CD4-positive, alpha-beta T cell treated with Interleukin-6 for 4 hours (primary cell): ENCODE data around the gene WDR70.

Experiments used
- DNase-seq: peaks from one replicate; pipeline ENCODE4 v3.0.0-alpha.2; 2020; ENCODE audit warnings: mixed read lengths

WDR70 gene

DNA sequence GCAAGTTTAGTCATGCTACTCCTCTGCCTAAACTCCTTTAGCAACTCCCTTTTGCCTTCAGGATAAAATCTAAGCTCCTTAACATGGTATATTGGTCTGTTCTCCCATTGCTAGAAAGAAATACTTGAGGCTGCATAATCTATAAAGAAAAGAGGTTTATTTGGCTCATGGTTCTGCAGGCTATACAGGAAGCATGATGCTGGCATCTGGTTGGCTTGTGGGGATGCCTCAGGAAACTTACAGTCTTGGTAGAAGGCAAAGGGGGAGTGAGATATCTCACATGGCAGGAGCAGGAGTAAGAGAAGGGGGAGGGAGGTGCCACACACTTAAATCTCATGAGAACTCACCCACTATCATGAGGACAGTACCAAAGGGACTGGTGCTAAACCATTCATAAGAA lies 315.7 kb downstream of the WDR70 start:
- DNase-seq: no peak

DNA sequence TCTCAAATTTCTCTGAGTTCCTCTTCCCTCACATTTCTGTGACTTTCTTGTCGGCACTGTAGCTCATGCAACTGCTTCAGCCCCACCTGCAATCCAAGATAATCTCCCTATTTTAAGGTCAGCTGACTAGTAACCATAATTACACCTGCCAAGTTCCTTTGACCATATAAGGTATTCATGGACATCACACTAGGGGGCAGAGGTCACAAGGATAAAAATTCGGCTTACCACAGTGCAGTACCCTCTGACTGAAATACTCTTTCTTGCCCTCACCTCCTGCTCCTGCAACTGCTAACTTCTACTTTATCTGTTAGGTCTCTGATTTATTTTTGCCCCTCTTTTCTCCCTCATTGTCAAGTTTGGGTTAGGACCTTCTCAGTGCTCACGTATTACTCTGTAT lies 316.5 kb downstream of the WDR70 start:
- DNase-seq: no peak

GRCh38 chr5:37696190-37697021 lies 317.3 kb downstream of the WDR70 start:
- DNase-seq: no peak

GRCh38 chr5:37701868-37702267 lies 322.8 kb downstream of the WDR70 start:
- DNase-seq: no peak

GRCh38 chr5:37703841-37704241 lies 324.7 kb downstream of the WDR70 start:
- no peak for DNase-seq

GRCh38 chr5:37704406-37704805 lies 325.3 kb downstream of the WDR70 start:
- no peak for DNase-seq

- no peak for DNase-seq
These were observed 329.9 kb downstream of the WDR70 start for GRCh38 chr5:37709020-37709419.

DNA sequence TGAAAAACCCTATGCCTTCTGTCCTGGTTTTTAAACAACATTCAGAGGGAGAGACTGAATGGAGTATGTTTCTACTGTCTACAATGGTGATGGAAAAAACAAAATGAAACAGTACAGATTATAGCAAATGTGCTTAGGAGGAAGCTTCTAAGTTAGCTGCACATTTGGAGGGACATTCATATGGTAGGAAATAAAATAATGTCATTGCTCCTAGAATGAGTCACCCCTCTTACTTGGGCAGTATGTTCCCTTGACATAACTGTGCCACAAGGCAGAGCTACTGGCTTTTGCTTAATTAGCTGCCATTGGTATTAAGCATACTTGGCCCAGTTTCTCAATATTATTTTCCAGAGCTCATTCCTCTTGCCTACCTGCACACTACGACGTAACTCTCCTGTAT lies 331.8 kb downstream of the WDR70 start:
- DNase-seq: no peak

DNA sequence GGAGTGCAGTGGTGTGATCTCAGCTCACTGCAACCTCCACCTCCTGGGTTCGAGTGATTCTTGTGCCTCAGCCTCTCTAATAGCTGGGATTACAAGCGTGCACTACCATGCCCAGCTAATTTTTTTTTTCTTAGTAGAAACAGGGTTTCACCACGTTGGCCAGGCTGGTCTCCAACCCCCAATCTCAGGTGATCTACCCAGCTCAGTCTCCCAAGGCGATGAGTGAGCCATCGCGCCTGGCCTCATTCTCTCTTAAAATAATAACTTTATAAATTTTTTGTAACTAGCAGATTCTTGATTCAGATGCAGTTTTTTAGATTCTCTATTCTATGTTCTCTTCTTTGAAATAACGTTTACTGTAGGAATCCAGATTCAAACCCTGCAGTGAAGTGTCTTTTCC lies 333.6 kb downstream of the WDR70 start:
- DNase-seq: no peak

GRCh38 chr5:37714756-37715155 lies 335.6 kb downstream of the WDR70 start:
- DNase-seq: no peak

GRCh38 chr5:37715361-37715760 lies 336.2 kb downstream of the WDR70 start:
- no peak for DNase-seq

- no peak for DNase-seq
These were observed 336.9 kb downstream of the WDR70 start for GRCh38 chr5:37715992-37716391.

GRCh38 chr5:37716405-37716804 lies 337.3 kb downstream of the WDR70 start:
- DNase-seq: no peak

- DNase-seq: no peak
These were observed 338.1 kb downstream of the WDR70 start for GRCh38 chr5:37717276-37717612.

DNA sequence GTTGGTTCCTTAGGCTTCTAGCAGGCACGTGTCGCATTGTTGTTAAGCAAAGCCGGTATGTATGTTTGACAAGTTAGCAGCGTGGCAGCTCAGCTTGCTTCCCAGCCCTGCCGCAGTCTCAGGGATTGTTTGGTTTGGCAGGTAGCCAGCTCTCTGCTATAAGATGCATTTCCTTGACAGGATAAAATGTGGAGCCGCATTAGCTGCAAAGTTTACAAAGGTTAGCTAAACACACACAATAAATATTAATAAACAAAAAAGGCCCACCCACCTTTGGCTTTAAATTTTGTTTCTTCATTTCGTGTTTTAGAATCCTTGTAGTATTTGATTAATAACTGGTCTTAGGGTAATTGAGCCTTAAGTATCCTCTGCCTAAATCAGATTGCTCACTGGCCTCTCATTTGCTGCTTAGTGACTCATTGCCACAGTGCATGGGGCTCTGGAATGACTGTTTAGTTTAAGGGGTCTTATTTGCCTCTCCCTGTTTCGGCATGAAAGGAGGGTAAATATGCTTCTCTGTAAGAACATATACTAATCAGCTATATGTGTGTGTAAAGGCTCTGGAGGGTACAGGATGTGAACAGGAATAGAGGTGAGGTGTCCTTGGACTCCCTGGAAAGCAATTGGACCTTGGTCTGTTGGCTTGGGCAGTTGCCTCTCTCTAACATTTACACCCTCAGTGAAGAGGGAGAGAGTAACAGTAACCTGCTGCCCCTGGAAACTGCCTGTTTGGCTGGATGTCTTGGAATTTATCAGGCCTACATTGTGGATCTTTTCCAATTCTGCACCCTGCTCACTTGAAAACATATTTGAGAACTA lies 338.7 kb downstream of the WDR70 start:
- no peak for DNase-seq

- DNase-seq: no peak
These were observed 341.4 kb downstream of the WDR70 start for GRCh38 chr5:37720550-37720952.

DNA sequence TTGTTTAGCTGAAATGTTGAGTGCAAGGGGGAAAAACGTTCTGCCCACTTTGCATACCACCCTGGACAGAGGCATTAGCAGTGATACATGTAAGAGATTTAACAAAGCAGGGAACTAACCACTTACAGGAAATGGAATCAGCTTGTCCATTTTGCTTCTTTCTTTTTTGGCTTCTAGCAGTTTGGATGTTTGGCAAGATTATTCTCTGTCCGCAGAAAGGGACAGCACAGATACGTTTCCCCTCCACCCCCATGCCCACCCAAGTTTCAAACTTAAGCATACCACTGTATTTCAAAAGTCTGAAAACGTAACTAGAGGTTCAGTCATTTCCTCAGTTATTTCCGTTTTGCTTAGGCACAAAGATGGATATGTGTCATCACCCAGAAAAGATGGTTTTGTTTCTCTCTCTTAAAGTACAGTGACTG lies 342.3 kb downstream of the WDR70 start:
- DNase-seq: no peak

DNA sequence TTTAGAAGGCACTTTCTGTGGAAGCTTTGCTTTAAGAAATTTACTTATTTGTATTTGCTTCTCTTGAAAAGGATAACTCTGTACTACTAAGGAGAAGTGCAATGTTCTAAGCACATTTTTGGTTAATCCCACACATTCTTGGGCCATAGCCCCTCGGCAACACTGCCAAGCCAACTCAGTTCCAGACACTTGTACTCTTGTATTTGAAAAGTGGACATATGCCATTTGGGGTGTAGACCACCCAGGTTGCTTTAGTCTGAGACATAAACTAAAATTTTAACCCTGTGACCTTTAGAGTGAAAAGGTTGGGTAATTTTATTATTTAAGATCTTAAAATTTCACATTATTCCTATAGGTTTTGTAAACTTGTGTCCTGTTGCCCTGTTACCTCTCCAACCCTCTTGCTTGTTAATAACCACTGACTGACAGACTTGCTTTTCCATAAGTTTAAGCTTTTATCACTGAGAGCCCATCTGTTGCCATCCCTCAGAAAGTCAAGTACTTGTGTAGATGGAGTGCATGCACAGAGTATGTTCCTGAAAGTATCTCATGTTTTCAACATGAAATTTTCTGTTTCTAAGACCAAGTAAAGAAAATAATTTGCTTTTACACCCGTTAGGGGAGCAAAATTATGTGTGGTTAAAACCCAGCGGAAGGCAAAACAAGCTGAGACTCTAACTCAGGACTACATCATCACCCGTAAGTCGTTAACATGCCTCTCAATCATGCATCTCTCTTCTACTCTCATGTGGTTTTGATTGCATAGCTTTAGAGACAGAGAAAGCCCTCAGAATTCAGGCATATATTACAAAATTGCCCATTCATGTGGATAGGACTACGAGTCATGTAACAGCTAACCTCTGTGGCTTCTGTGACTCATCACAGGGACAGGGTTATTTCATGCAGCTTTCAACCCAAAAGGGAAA lies 343.4 kb downstream of the WDR70 start:
- no peak for DNase-seq

GRCh38 chr5:37723162-37723961 lies 344.2 kb downstream of the WDR70 start:
- no peak for DNase-seq

DNA sequence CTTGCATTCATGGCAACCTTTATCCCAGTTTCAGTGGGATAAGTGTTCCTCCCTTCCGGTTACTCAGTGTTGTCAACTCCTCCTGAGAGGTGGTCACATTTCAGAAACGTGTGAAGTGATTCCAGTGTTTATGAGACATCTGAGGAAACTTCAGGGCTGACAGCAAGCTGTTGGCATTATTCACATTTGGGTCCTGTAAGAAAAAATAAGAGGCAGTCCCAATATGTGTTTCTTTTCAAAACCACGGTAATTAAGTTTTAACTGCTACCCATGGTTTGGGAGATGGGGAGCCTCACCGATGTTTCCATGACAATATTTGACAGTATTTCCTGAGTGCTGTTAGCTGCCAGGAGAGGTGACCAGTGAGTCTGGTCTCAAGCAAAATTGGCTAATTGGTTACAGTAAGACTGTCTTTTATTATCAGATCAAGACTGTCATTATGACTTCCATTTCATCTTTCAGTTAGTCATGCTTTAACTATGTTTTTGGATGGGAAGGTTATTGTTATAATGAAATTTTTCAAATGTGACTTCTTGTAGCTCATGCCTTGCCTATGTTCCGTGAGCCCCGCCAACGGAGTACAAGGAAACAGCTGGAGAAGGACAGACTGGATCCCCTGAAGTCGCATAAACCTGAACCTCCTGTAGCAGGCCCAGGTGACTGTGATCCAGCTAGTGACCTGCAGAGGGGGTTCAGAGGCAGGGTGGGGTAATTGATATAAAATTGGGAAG lies 345.4 kb downstream of the WDR70 start:
- DNase-seq: no peak

GRCh38 chr5:37725185-37725584 lies 346.1 kb downstream of the WDR70 start:
- DNase-seq: no peak

- DNase-seq: no peak
These were observed 348.1 kb downstream of the WDR70 start for GRCh38 chr5:37727238-37727637.
